Measurements from ENCODE around the gene FAIM.
"Not testable (repeated sequence)": the region's sequence is repeated elsewhere in the genome, so short reads cannot be mapped to it uniquely, and the experiment has no call there.

DNA sequence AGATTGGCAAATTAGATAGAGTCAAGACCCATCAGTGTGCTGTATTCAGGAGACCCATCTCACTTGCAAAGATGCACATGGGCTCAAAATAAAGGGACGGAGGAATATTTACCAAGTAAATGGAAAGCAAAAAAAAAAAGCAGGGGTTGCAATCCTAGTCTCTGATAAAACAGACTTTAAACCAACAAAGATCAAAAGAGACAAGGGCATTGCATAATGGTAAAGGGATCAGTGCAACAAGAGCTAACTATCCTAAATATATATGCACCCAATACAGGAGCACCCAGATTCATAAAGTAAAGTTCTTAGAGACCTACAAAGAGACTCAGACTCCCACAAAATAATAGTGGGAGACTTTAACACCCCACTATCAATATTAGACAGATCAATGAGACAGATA is 45.7 kb upstream of the FAIM start:
- not testable (repeated sequence) for TF ChIP-seq POLR2A (IDR thresholded peaks at IDR 0.05); POLR2AphosphoS5 (IDR thresholded peaks at IDR 0.05; ENCODE audit: insufficient read depth in 1 of 2, low read depth in 1 of 2)
